HG03432 (cell line): Measurements from ENCODE around the gene SORCS1.

ENCODE experiments used
- ATAC-seq: cut with Tn5 transposase; IDR thresholded peaks from one replicate; pipeline ENCODE4 v1.9.1; 2021; ENCODE audit warnings: mild to moderate bottlenecking, moderate library complexity; ENCODE audit not compliant: unreplicated experiment

SORCS1 gene

DNA sequence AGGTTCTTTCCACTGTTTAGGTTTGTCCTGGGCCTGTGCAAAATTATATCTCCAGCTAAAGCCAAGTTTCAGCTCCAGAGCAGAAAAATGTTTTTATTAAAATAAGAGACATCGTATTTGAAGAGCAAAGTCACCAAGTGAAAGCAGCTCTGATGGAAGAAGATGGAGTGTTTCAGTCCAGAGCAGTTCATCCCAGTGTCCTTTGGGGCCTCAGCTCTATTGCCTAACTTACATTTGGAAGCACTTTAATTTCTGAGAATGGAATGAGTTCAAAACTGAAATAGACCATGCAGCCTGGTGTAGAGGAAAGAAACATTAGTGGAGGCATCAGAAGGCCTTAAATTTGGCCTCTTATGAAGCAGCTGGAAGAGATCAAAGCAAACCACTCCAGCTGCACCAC is 545.2 kb downstream of the SORCS1 start:
- no peak for ATAC-seq

DNA sequence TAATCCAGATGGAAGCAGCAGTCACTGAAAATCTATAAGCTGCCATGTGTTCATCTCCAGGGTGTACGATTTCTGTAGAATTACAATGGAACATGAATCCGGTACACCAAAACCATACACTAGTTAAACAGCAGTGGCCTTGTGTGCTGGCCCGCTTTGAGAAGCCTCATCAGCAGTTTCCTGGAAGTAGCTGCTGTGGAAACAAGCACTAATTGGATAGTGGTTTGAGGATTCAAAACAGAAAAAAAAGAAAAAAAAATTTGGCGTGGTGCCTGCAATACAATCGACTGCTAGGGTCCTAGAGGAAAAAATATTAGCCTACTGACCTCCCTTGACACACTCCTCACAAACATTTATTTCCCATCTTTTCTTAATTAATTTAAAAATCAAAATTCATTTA is 545.9 kb downstream of the SORCS1 start:
- ATAC-seq = no peak

DNA sequence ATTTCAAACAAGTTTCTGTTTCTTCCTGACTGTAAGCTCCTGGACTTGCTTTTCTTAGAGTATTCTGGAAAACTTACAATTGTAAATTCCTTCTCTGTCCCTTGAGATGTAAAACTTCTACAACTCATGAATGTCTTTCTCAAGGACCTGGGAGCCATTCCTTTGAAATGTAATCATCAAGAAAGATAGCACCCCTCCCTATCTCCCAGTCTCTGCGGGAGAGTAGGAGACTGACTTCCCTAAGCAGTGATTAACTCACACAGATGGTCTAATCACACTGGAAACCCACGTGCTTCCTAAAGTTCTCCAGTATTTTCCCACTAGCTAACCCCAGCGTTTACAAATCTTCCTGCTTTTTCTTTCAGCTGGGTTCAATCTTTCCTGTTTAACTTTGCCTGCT is 549.4 kb downstream of the SORCS1 start:
- ATAC-seq = no peak

DNA sequence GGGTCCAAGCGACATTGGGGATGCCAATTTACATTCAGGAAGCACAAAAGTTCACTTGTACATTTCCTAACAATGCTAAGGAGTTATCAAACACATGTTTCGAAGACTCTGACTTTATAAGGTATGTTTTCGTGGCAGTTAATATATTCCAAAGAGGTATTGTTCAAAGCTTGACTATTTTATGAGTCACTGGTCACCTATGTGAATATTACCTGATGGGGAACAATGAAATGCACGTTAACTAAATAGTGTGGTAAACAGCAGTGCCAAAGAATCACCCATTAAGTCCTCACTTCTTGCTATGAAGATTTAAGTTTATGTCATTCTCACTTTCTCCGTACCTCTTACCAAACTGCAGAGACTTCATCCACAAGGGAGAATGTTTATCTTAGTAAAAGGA is 550.2 kb downstream of the SORCS1 start:
- ATAC-seq = no peak

DNA sequence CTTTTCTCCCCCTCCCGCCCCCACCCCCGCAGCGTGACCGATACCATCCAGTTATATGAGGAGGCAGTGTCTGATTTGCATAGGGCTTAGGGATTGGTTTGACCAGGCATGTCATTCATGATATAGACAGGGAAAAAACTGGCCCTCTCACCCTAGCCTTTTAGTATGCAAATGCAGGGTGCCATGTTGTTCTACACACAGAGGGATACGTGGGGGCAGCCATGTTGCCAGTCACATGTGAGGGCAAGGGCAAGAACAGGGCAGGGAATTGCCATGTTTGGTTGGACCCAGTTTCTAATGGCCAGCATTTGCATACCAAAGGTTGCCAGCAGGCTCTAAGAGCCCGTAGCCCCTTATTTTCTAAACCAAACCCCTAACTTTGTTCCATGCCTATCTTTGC is 552.1 kb downstream of the SORCS1 start:
- ATAC-seq = no peak

DNA sequence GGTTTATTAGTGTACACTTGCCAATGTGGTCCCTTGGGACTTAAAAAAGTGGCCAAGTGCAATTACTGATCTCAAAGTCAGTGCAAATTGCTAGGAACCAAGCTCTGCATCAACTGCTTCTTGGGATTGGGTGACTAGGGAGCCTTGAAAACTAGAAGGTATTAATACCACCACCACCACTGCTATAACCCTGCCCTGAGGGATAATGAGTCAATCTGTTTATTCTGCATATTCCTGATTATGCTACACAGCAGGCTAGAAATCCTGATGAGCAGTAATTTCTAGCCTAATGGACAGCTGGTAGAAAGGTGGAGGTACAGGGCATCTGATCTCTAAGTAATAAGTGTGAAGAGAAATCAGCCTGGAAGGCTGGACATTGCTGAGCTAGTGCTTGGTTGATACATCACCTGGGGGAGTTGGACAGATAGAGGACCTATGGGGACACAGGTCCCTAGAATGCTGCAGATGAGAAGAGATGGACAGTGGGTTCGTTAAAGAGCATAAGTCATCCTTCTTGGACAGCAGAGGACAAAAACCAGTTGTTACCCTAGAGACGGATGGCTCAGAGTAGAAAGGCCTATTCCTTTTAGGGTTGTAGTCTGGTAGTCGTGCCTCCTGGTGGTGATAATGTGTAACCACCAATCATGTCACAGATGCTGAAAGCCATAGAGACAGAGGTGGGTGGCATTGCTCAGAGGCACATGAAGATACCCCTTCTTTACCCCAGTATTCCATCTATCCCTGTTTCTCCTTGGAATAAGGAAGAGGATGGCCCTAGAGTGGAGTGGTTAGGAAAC is 554.8 kb downstream of the SORCS1 start:
- ATAC-seq = no peak

DNA sequence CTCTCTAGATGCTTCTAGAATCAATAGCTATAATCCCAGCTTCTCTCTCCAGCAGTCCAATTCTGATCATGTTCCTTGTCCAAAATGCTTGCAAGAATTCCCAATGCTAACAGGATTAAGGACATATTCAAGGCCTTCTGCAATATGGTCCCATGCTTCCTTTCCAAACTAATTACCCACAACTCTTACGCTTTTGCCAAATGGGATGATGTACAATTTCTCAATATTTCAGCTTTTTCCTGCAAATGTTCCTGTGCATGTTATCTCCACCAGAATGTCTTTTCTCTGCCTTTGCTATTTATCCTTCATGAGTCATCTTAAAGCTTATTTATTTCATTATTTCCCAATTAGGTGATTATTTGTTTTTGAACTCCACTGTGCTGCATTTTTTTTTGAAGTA is 556.4 kb downstream of the SORCS1 start:
- ATAC-seq = no peak

DNA sequence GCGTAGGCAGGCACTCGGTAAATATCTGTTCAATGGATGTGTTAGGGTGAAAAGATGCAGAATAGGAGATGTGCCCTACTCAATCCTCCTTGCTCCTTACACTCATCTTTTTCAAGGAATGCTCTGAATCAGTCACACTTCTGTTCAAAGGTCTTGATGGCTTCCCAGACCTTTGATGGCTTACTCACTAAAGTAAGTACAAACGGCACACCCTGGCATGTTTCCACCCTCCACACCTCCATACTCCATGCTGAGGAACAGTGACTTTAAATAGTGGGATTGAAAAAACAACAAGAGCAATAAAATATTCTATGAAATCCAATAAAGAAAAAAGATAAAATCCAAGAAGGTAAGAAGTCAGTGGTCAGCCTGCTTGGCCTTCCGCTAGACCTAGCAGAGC is 569.2 kb downstream of the SORCS1 start:
- no peak for ATAC-seq

DNA sequence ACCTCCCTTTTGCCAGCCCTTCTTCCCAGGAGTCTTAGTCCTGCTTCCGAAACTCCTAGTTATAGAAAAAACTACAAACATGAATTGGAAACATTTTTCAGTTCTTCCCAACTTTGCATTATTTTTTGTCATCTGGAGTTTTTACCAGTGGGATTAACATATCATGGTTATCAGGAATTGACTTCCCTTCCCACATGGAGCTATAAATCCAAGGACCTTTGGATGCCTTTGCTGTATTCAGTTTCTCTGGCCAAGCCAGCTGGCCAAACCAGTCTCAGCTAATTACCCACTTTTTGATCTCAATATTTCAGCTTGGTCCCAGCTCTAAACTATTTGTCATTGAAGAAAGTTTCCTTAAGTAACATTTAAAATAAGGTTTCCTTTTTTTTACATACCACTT is 570.6 kb downstream of the SORCS1 start:
- no peak for ATAC-seq

DNA sequence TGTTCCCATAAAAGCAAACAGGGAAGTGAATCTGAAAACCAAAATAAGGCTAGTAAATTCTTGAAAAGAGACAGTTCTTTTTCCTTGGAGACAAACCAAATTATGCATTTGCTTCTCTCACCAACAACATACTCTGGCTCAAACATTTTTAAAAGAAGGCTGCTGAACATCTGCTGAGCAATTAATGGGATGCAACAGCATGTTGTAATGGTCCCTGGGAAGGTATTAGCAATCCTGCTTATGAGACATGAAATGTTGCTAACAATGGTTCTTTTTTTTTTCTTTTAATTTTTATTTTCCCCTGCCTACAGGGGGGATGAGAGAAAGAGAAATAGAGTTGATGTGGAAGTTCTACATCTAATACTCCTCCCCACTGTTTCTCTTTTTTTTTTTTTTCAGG is 572.1 kb downstream of the SORCS1 start:
- no peak for ATAC-seq

DNA sequence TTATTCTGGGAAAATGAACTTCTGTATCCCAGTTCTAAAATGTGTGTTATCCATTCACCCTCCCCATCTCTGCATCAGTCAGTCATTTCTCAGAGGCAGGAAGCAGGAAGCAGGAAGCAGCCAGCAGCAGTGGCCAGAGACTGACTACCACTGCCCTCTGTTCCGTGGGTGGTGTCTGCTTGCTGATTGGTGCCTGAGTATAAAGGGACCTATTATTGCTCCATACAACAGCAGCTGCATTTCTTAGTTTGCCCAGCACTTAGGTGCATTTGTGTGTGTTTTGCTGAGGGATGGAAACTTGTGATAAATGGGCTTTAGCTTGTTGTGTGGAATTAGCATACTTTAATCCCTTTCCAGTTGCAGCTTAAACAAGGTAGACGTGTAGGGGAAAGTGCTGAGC is 582.2 kb downstream of the SORCS1 start:
- peak; percentile 57 for ATAC-seq

DNA sequence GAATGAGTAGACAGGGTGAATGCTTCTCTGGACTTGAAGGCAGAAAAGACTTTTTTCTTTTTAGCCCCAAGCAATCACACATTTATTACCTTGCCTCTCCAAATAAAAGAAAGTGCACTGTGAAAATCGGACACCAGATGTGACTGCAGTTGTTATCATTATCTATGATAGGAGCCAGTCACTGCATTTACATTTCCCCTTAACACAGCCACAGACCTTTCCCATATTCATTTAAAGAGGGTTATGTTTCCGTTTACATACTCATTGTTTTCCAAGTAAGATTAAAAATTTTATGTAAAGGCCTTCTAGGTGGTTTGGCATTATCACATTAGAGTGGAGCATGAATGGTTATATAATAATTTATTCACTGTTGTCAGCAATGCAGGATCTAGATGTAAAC is 586.8 kb downstream of the SORCS1 start:
- ATAC-seq = no peak

DNA sequence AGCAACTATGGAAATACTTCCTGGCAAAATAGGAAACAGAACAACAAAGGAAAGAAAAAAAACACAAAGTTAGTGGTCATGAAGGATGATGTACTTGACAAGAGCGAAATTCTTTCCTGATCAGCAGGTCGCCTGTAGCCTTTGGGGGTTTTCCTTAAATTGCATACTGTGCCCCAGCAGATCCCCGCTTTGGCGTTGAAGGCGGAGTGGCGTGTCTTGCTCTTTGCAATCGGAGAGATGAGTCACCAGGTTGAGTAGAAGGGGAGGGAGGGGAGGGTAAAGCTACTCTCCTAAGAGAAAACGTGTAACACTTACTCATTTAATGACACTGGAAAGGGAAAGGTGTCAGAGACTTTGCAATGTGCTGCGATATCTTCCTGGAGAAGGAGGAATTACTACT is 587.2 kb downstream of the SORCS1 start:
- ATAC-seq = no peak

DNA sequence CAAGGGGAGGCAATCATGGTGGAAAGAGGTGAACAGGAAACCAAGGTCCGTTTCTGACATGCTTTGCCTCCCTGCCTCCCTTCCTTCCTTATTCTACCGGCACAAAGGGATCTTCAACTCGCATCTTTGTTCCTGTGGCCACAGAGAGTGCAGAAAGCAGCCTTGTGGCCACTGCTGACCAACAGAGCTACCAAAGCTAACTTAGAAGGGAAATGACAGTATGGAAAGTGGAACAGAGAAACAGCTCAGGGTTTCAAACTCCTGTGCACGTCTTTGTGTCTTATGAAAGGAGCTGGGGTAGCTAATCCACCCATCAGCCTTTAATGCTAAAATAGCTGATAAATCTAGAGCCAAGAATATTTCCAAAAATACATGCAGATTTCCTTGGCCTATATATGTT is 588.0 kb downstream of the SORCS1 start:
- ATAC-seq = peak; percentile 56

DNA sequence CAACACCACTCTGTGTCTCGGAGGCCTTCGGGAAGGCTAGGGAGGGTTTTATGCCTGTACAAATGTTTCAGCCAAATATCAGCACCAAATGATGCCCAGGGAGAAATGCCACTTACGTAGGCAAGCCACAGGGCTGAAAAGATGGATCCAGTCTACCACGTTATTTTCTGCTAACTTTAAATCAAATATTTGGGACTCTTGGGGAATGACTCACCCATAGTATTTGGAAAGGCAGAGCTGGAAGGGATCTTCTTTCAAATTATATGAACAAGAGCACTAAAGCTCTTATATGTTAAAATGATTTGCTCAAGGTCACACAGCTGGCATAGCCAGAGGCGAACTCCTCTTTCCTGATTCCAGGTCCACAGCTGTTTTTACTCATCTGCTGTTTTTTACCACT is 591.4 kb downstream of the SORCS1 start:
- no peak for ATAC-seq

DNA sequence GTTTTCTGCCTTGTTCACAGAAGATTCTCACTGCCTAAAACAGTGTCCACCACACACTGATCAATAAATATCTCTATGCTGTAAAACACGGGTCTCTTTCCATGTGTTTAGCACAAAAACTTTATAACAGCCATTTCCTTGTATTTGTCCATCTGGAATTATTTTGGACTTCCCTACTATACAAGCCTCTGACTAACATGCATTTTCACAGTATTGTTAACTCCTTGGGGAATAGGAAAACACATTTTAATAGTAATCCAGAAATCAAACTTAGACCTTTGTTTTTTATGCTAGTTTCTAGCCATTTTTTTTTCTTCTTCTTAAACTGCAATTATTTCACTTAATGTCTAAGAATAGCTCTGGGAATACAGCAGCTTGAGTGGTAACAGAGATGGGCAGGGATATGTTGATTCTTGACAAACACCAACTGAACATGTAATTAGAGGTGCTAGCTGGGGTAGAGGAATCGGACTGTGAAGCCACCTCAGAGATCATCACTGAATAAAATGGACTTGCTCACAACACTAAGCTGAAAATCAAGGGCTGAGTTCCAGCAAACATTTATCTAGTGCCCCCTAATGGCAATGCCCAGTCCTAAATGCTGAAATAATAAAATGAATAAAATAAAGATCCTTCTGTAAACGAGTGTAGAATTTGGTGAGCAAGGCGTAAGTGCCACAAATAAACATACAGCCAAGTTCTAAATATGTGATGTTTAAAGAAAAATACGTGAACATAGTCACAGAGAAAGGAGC is 593.1 kb downstream of the SORCS1 start:
- ATAC-seq = no peak

DNA sequence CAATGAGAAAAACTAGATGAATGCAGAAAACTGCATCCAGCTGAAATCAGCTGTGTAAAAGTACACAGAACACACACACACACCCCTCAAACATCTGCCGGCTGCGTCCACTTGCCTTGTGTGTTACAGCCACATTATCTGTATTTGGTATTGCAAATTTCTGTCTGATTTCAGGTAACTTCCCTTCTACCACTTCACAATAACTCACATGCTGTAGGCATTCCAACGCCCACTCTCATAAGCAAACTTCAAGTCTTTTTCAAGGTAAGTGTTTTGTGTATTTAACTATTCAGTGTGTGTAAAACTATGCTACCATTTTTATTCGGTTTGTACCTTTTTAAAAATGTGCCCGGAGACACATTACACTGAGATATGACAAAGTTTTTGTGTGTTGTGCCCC is 594.2 kb downstream of the SORCS1 start:
- no peak for ATAC-seq

DNA sequence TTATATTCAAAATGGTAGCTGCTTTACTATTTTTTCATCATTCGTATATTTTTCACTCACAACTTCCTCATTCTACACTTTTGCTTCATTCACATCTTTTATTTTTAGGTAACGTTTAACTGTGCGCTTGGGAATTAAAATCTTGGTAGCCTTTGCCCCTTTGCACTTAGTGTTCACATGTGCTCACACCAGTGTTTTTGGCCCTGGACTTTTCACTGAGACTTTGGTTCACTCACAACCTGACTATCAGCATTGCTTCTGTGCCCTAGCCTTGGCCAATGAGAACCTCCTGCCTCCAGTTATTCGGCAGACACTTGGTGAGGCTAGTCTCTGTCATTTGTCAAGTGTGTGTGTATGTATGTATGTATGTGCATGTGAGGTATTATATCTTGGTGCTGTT is 596.9 kb downstream of the SORCS1 start:
- no peak for ATAC-seq

DNA sequence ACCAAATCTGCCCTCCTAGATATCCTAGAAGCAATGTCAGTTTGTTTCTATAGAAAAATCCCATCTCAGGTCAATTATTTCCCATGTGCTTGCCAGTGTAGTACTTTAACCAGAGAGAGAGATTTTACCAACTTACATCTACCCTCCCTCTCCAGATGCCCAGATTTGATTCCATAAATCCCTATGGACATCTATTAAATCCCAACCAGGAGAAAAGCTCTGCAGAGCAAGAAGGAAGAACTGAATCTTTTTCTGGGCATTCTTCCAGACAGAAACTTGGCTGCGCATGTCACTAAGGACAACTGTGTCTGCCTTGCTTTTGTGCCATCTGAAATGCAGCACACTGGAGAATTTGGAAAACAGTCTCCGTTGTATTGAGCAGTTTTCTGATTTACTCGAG is 597.6 kb downstream of the SORCS1 start:
- ATAC-seq = no peak

DNA sequence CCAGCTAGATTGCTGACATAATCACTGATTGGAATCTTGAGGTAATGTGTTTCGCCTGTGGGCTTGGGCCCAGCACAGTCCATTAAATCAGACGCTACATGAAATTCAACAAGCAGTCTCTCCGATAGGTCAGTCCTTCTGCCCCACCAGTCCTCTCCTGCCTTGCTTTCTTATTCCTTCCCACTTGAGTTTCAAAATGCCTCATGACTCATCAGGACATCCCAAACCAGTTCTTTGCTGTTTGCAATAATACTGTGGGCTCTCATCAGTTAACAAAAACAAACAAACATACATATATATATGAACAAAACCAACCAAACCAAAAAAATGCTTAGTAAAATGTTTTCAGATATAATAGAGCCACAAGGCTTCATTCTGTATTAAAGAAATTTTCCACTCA is 599.0 kb downstream of the SORCS1 start:
- no peak for ATAC-seq

DNA sequence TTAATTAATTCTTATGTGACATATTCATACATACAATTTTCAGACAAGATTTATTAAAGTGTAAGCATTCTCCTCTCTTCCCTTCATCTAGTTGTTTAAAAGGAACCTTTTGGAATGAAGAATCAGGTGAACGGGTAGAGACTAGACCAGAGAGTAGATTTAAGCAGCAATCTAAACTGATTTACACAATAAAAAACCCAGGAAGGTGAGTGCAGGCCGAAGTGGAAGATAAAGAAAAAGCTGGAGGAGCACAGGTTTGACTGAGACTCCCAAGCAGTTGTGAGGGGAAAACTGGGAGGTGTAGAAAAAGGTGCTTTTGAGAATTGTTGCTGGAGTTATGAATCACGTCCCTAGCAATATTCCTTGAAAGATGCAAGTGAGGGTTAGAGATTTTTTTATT is 601.1 kb downstream of the SORCS1 start:
- no peak for ATAC-seq

DNA sequence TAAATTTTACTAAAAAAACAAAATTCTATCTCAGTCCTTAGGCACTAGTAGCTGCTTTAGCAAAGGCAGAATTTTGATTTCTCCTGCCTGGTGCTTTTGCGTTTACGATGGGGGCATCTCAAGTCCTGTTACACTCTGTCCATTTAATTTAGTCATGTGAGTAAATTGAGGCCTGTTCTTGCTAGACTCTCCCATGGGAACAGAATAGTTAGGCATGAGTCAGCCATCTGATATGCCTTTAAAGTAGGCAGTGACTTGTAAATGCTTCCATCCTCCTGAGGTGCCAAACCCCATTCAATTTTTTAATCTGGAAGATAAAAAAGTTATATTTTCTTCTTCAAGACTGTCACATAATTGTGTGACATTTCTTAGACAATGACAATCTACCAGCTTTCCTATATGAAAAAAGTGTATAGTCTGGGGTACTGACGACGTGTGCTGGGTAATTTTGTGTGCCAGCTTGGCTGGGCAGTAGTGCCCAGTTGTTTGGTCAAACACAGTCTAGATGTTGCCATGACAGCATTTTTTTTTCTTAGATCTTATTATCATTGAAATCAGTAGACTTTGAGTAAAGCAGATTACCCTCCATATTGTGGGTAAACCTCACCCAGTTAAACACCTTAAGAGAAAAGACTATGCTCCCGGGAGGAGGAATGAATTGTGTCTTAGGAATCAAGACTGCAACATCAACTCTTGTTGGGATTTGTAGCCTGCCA is 603.4 kb downstream of the SORCS1 start:
- ATAC-seq = no peak
